HEK293 (cell line): ENCODE results near the gene SPRED3.

Source experiments
- CTCF ChIA-PET: fragments of 350-600 bp; formaldehyde crosslinking; extraction: SDS; loops from one replicate; lab custom pipeline; 2021; ENCODE audit warnings: antibody characterized with exemption; lab: Yijun Ruan, JAX
- POLR2A ChIA-PET: fragments of 300-600 bp; formaldehyde crosslinking; extraction: SDS; loops from one replicate; lab custom pipeline; 2020; ENCODE audit warnings: antibody characterized with exemption, inconsistent platforms; lab: Yijun Ruan, JAX
- H3K27ac ChIP-seq: fragments of 200-500 bp; sonication (Bioruptor generic); 2 replicates; pipeline ENCODE4 v1.5.1; 2014; ENCODE audit warnings: low read depth, low read length, control low read depth, inconsistent platforms; ENCODE audit errors: extremely low read depth
- H3K36me3 ChIP-seq, 2 experiments: fragments of 200-500 bp in 1 of 2; sonication (Bioruptor generic) in 1 of 2; 1 replicate in 1 of 2; 2 replicates in 1 of 2; pipeline ENCODE4 v1.5.1; 2014 to 2017; ENCODE audit warnings: inconsistent platforms in 2 of 2, low read length in 2 of 2; ENCODE audit not compliant: control insufficient read depth in 2 of 2, insufficient read depth in 1 of 2
- H3K4me1 ChIP-seq: fragments of 200-500 bp; sonication (Bioruptor generic); 2 replicates; pipeline ENCODE4 v1.5.1; 2014; ENCODE audit warnings: mild to moderate bottlenecking, low read length, inconsistent platforms; ENCODE audit not compliant: control insufficient read depth, insufficient read depth
- H3K4me3 ChIP-seq: 2 replicates; pipeline ENCODE4 v1.5.1; 2011; ENCODE audit warnings: low read depth, mild to moderate bottlenecking, control low read depth, low read length, moderate library complexity
- H3K9me3 ChIP-seq: fragments of 200-500 bp; sonication (Bioruptor generic); 2 replicates; pipeline ENCODE4 v1.5.1; 2014; ENCODE audit warnings: low read depth, low read length, inconsistent platforms; ENCODE audit not compliant: control insufficient read depth, insufficient read depth
- GLI2 ChIP-seq: fragments of 450-650 bp; formaldehyde crosslinking; IDR thresholded peaks from 2 replicates; pipeline ENCODE4; 2017; ENCODE audit warnings: missing biosample characterization, missing genetic modification characterization, low read depth, borderline replicate concordance
- GLIS2 ChIP-seq: fragments of 450-650 bp; formaldehyde crosslinking; IDR thresholded peaks from 2 replicates; pipeline ENCODE4 v1.5.1; 2016; ENCODE audit warnings: missing biosample characterization, missing genetic modification characterization
- PRDM1 ChIP-seq: fragments of 450-650 bp; formaldehyde crosslinking; IDR thresholded peaks from 2 replicates; pipeline ENCODE4; 2016; ENCODE audit warnings: missing biosample characterization, missing genetic modification characterization
- ZBTB48 ChIP-seq: fragments of 450-650 bp; formaldehyde crosslinking; IDR thresholded peaks from 2 replicates; pipeline ENCODE4 v1.5.1; 2016; ENCODE audit warnings: missing biosample characterization, missing genetic modification characterization
- ZBTB7A ChIP-seq: fragments of 450-650 bp; formaldehyde crosslinking; IDR thresholded peaks from 2 replicates; pipeline ENCODE4 v1.5.1; 2016; ENCODE audit warnings: low read depth, missing biosample characterization, missing genetic modification characterization
- ZNF132 ChIP-seq: fragments of 450-650 bp; formaldehyde crosslinking; IDR thresholded peaks from 2 replicates; pipeline ENCODE4 v1.5.1; 2017; ENCODE audit warnings: missing biosample characterization, missing genetic modification characterization, borderline replicate concordance
- ZNF133 ChIP-seq: fragments of 450-650 bp; formaldehyde crosslinking; IDR thresholded peaks from 2 replicates; pipeline ENCODE4 v1.5.1; 2016; ENCODE audit warnings: missing biosample characterization, missing genetic modification characterization
- ZNF157 ChIP-seq: fragments of 450-650 bp; formaldehyde crosslinking; IDR thresholded peaks from 2 replicates; pipeline ENCODE4 v1.5.1; 2016; ENCODE audit warnings: missing biosample characterization, missing genetic modification characterization
- ZNF169 ChIP-seq: fragments of 450-650 bp; formaldehyde crosslinking; IDR thresholded peaks from 2 replicates; pipeline ENCODE4 v1.5.1; 2016; ENCODE audit warnings: missing biosample characterization, missing genetic modification characterization
- ZNF19 ChIP-seq: fragments of 450-650 bp; formaldehyde crosslinking; IDR thresholded peaks from 2 replicates; pipeline ENCODE4; 2016; ENCODE audit warnings: missing biosample characterization, missing genetic modification characterization, low read depth
- ZNF223 ChIP-seq: fragments of 450-650 bp; formaldehyde crosslinking; IDR thresholded peaks from 2 replicates; pipeline ENCODE4 v1.5.1; 2016; ENCODE audit warnings: missing biosample characterization, missing genetic modification characterization
- ZNF366 ChIP-seq: fragments of 450-650 bp; formaldehyde crosslinking; conservative IDR thresholded peaks from 2 replicates; pipeline ENCODE4 v1.5.1; 2016; ENCODE audit warnings: missing biosample characterization, missing genetic modification characterization
- ZNF398 ChIP-seq: fragments of 450-650 bp; formaldehyde crosslinking; IDR thresholded peaks from 2 replicates; pipeline ENCODE4 v1.5.1; 2017; ENCODE audit warnings: missing biosample characterization, missing genetic modification characterization
- ZNF416 ChIP-seq: fragments of 450-650 bp; formaldehyde crosslinking; IDR thresholded peaks from 2 replicates; pipeline ENCODE4 v1.5.1; 2016; ENCODE audit warnings: missing biosample characterization, missing genetic modification characterization
- ZNF785 ChIP-seq: fragments of 450-650 bp; formaldehyde crosslinking; IDR thresholded peaks from 2 replicates; pipeline ENCODE4 v1.5.1; 2016; ENCODE audit warnings: missing biosample characterization, missing genetic modification characterization
- TF ChIP-seq, protein P1 (sequence below): fragments of 450-650 bp; formaldehyde crosslinking; IDR thresholded peaks from 2 replicates; pipeline ENCODE4 v1.5.0; 2017; ENCODE audit warnings: missing biosample characterization, missing genetic modification characterization, borderline replicate concordance
- TF ChIP-seq, protein P2 (sequence below): fragments of 450-650 bp; formaldehyde crosslinking; IDR thresholded peaks from 2 replicates; pipeline ENCODE4 v1.5.1; 2016; ENCODE audit warnings: missing biosample characterization, missing genetic modification characterization
- TF ChIP-seq, protein P3 (sequence below): fragments of 450-650 bp; formaldehyde crosslinking; IDR thresholded peaks from 2 replicates; pipeline ENCODE4 v1.5.1; 2016; ENCODE audit warnings: missing biosample characterization, missing genetic modification characterization
- TF ChIP-seq, protein P4 (sequence below): fragments of 450-650 bp; formaldehyde crosslinking; IDR thresholded peaks from 2 replicates; pipeline ENCODE4 v1.5.1; 2016; ENCODE audit warnings: missing biosample characterization, missing genetic modification characterization
- TF ChIP-seq, protein P5 (sequence below): fragments of 450-650 bp; formaldehyde crosslinking; IDR thresholded peaks from 2 replicates; pipeline ENCODE4 v1.5.1; 2016; ENCODE audit warnings: missing biosample characterization, missing genetic modification characterization

The SPRED3 gene

GRCh38 chr19:38389957-38390924 is 1.7 kb downstream of the SPRED3 start:
- Histone ChIP-seq H3K4me1 (peaks cover 19% of the 10 kb centered on the region), H3K27ac (0 out of 2 replicates have a peak overlapping the region, but pooled peaks have one; percentile 37), H3K4me3 (no peak overlapping the region), H3K36me3 (peaks cover 5 to 19% of the 10 kb centered on the region in 2 experiments; a peak in 2 of 3 replicates), H3K9me3 (no peaks in the 10 kb centered on the region)
- ChIA-PET POLR2A (interaction anchor here (0.7 to 4.7 kb wide), 5 partner anchors 8 to 483 kb away, joined by 4 to 223 read pairs (median 4); partner anchors contain the start of genes FAM98C, PSMD8 and SIPA1L3), CTCF (interaction anchor here (1.0 to 9.2 kb wide), 5 partner anchors 8 to 488 kb away, joined by 3 to 76 read pairs (median 3); partner anchors contain the start of gene FAM98C)
- peak; percentile 37; the same call in 1 of the 2 replicates for TF ChIP-seq ZBTB48 (tag by site-specific recombination)
- peak; percentile 43 for TF ChIP-seq PRDM1 (tag by site-specific recombination)
- TF ChIP-seq ZNF19 (tag by site-specific recombination) = no peak
- TF ChIP-seq, protein P1, sequence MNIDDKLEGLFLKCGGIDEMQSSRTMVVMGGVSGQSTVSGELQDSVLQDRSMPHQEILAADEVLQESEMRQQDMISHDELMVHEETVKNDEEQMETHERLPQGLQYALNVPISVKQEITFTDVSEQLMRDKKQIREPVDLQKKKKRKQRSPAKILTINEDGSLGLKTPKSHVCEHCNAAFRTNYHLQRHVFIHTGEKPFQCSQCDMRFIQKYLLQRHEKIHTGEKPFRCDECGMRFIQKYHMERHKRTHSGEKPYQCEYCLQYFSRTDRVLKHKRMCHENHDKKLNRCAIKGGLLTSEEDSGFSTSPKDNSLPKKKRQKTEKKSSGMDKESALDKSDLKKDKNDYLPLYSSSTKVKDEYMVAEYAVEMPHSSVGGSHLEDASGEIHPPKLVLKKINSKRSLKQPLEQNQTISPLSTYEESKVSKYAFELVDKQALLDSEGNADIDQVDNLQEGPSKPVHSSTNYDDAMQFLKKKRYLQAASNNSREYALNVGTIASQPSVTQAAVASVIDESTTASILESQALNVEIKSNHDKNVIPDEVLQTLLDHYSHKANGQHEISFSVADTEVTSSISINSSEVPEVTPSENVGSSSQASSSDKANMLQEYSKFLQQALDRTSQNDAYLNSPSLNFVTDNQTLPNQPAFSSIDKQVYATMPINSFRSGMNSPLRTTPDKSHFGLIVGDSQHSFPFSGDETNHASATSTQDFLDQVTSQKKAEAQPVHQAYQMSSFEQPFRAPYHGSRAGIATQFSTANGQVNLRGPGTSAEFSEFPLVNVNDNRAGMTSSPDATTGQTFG = 0 out of 2 replicates have a peak, but pooled peaks have one; percentile 22
- peak; percentile 49; the same call in 1 of the 2 replicates for TF ChIP-seq ZBTB7A (tag by site-specific recombination)
- TF ChIP-seq ZNF169 (tag by site-specific recombination) = no peak
- TF ChIP-seq, protein P2, sequence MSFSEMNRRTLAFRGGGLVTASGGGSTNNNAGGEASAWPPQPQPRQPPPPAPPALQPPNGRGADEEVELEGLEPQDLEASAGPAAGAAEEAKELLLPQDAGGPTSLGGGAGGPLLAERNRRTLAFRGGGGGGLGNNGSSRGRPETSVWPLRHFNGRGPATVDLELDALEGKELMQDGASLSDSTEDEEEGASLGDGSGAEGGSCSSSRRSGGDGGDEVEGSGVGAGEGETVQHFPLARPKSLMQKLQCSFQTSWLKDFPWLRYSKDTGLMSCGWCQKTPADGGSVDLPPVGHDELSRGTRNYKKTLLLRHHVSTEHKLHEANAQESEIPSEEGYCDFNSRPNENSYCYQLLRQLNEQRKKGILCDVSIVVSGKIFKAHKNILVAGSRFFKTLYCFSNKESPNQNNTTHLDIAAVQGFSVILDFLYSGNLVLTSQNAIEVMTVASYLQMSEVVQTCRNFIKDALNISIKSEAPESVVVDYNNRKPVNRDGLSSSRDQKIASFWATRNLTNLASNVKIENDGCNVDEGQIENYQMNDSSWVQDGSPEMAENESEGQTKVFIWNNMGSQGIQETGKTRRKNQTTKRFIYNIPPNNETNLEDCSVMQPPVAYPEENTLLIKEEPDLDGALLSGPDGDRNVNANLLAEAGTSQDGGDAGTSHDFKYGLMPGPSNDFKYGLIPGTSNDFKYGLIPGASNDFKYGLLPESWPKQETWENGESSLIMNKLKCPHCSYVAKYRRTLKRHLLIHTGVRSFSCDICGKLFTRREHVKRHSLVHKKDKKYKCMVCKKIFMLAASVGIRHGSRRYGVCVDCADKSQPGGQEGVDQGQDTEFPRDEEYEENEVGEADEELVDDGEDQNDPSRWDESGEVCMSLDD (tag by site-specific recombination) = peak; percentile 26; the same call in 1 of the 2 replicates
- TF ChIP-seq ZNF132 (tag by site-specific recombination) = no peak
- TF ChIP-seq, protein P3, sequence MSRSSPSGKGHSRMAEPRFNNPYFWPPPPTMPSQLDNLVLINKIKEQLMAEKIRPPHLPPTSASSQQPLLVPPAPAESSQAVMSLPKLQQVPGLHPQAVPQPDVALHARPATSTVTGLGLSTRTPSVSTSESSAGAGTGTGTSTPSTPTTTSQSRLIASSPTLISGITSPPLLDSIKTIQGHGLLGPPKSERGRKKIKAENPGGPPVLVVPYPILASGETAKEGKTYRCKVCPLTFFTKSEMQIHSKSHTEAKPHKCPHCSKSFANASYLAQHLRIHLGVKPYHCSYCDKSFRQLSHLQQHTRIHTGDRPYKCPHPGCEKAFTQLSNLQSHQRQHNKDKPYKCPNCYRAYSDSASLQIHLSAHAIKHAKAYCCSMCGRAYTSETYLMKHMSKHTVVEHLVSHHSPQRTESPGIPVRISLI = no peak
- 0 out of 2 replicates have a peak, but pooled peaks have one; percentile 48 for TF ChIP-seq ZNF785 (tag by site-specific recombination)
- peak; percentile 36; the same call in 1 of the 2 replicates for TF ChIP-seq GLIS2 (tag by site-specific recombination)
- TF ChIP-seq, protein P4, sequence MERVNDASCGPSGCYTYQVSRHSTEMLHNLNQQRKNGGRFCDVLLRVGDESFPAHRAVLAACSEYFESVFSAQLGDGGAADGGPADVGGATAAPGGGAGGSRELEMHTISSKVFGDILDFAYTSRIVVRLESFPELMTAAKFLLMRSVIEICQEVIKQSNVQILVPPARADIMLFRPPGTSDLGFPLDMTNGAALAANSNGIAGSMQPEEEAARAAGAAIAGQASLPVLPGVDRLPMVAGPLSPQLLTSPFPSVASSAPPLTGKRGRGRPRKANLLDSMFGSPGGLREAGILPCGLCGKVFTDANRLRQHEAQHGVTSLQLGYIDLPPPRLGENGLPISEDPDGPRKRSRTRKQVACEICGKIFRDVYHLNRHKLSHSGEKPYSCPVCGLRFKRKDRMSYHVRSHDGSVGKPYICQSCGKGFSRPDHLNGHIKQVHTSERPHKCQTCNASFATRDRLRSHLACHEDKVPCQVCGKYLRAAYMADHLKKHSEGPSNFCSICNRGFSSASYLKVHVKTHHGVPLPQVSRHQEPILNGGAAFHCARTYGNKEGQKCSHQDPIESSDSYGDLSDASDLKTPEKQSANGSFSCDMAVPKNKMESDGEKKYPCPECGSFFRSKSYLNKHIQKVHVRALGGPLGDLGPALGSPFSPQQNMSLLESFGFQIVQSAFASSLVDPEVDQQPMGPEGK (tag by site-specific recombination) = peak; percentile 46; the same call in 1 of the 2 replicates
- 0 out of 2 replicates have a peak, but pooled peaks have one; percentile 6 for TF ChIP-seq ZNF223 (tag by site-specific recombination)
- TF ChIP-seq, protein P5, sequence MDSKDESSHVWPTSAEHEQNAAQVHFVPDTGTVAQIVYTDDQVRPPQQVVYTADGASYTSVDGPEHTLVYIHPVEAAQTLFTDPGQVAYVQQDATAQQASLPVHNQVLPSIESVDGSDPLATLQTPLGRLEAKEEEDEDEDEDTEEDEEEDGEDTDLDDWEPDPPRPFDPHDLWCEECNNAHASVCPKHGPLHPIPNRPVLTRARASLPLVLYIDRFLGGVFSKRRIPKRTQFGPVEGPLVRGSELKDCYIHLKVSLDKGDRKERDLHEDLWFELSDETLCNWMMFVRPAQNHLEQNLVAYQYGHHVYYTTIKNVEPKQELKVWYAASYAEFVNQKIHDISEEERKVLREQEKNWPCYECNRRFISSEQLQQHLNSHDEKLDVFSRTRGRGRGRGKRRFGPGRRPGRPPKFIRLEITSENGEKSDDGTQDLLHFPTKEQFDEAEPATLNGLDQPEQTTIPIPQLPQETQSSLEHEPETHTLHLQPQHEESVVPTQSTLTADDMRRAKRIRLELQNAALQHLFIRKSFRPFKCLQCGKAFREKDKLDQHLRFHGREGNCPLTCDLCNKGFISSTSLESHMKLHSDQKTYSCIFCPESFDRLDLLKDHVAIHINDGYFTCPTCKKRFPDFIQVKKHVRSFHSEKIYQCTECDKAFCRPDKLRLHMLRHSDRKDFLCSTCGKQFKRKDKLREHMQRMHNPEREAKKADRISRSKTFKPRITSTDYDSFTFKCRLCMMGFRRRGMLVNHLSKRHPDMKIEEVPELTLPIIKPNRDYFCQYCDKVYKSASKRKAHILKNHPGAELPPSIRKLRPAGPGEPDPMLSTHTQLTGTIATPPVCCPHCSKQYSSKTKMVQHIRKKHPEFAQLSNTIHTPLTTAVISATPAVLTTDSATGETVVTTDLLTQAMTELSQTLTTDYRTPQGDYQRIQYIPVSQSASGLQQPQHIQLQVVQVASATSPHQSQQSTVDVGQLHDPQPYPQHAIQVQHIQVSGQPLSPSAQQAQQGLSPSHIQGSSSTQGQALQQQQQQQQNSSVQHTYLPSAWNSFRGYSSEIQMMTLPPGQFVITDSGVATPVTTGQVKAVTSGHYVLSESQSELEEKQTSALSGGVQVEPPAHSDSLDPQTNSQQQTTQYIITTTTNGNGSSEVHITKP (tag by site-specific recombination) = peak; percentile 66; the same call in 1 of the 2 replicates
- TF ChIP-seq ZNF157 (tag by site-specific recombination) = peak; percentile 30; the same call in 1 of the 2 replicates
- TF ChIP-seq ZNF366 (tag by site-specific recombination) = peak; percentile 76
- TF ChIP-seq ZNF398 (tag by site-specific recombination) = no peak; the same call in none of the 2 replicates
- TF ChIP-seq GLI2 (tag by site-specific recombination) = no peak
- TF ChIP-seq ZNF133 = no peak
- TF ChIP-seq ZNF416 (tag by site-specific recombination) = 0 out of 2 replicates have a peak, but pooled peaks have one; percentile 21
